Peyer's patch (tissue), 4 donors: ENCODE data around the gene MANEA. TPM values are rescaled to one million over a fixed set of nuclear protein-coding genes. Genes with fewer than 3 reads are reported as not detected.

ENCODE experiments used
- DNase-seq, 3 donors: peaks; one replicate each; pipeline ENCODE4 v3.0.0-alpha.2; 2017 to 2019
- H3K27ac ChIP-seq, 4 donors: fragments of 200-600 bp; sonication (generic); one replicate each; pipeline ENCODE4 v1.5.1; 2016 to 2019
- H3K27me3 ChIP-seq, 2 donors: fragments of 200-600 bp; sonication (generic); one replicate each; pipeline ENCODE4 v1.5.1; 2019
- H3K36me3 ChIP-seq, 3 donors: fragments of 200-600 bp; sonication (generic); one replicate each; pipeline ENCODE4 v1.5.1; 2016 to 2019
- H3K4me1 ChIP-seq, 4 donors: fragments of 200-600 bp; sonication (generic); one replicate each; pipeline ENCODE4 v1.5.1; 2016 to 2019
- H3K4me3 ChIP-seq, 4 donors: fragments of 200-600 bp; sonication (generic); 1 replicate in 3 of 4; 2 replicates in 1 of 4; pipeline ENCODE4 v1.5.1; 2016 to 2019; ENCODE audit warnings: mild to moderate bottlenecking in 1 of 4
- H3K9me3 ChIP-seq, 4 donors: fragments of 200-600 bp; sonication (generic); one replicate each; pipeline ENCODE4 v1.5.1; 2016 to 2019; ENCODE audit warnings: mild to moderate bottlenecking in 1 of 4
- CTCF ChIP-seq, 6 experiments: fragments of 450-650 bp in 4 of 6; fragments of 200-600 bp in 2 of 6; sonication (generic) in 1 of 6; IDR thresholded peaks; one replicate each; pipeline ENCODE4 v1.5.1; 2017 to 2019; ENCODE audit warnings: antibody characterized with exemption in 6 of 6, mild to moderate bottlenecking in 3 of 6, moderate library complexity in 1 of 6
- POLR2A ChIP-seq, 2 donors: fragments of 450-650 bp; IDR thresholded peaks; one replicate each; pipeline ENCODE4 v1.5.1; 2017; ENCODE audit warnings: antibody characterized with exemption in 2 of 2, mild to moderate bottlenecking in 2 of 2, moderate library complexity in 2 of 2
- total RNA-seq, 4 donors: library from RNA; depleted of rRNA; stranded (reverse); fragments of >200 nt; gene quantifications; one replicate each; pipeline ENCODE4 v1.1.0, GENCODE V29; 2016

Gene MANEA
- total RNA-seq, 4 donors from 2014 or later: 4.1 to 9.2 (median 7.3) TPM

DNA sequence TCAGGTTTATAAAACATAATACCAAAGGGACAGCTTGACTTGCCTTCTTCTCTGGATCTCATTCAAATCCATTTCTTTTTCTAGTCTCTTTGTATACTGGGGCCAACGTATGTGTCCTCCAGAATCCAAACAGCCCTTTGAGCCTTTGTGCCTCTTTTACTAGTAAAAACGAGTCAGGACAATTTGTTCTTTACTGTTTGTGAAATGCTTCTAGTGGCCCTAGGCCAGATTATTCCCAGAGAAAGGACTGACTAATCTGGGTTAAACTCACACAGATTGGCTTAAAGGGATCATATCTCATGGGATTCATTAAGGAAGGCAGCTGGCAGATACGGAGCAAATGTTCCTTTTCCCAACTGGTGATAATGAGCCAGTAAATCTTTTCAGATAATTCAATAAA, 32.1 kb upstream of the MANEA start:
- no peak overlapping the region for H3K27ac ChIP-seq
- H3K27me3 ChIP-seq: no peaks in the 10 kb centered on the region
- H3K36me3 ChIP-seq: no peaks in the 10 kb centered on the region
- no peak overlapping the region for H3K4me3 ChIP-seq
- no peak for TF ChIP-seq CTCF (IDR thresholded peaks at IDR 0.05)
- TF ChIP-seq POLR2A (IDR thresholded peaks at IDR 0.05): no peak
- DNase-seq: no peak
- no peaks in the 10 kb centered on the region for H3K4me1 ChIP-seq
- no peaks in the 10 kb centered on the region for H3K9me3 ChIP-seq

GRCh38 chr6:95545686-95546085, 31.6 kb upstream of the MANEA start:
- TF ChIP-seq CTCF (IDR thresholded peaks at IDR 0.05) (no peak), POLR2A (IDR thresholded peaks at IDR 0.05) (no peak)
- H3K36me3 ChIP-seq: no peaks in the 10 kb centered on the region
- no peak overlapping the region for H3K4me3 ChIP-seq
- H3K4me1 ChIP-seq: no peaks in the 10 kb centered on the region
- no peak overlapping the region for H3K27ac ChIP-seq
- DNase-seq: no peak
- H3K27me3 ChIP-seq: no peaks in the 10 kb centered on the region
- no peaks in the 10 kb centered on the region for H3K9me3 ChIP-seq

DNA sequence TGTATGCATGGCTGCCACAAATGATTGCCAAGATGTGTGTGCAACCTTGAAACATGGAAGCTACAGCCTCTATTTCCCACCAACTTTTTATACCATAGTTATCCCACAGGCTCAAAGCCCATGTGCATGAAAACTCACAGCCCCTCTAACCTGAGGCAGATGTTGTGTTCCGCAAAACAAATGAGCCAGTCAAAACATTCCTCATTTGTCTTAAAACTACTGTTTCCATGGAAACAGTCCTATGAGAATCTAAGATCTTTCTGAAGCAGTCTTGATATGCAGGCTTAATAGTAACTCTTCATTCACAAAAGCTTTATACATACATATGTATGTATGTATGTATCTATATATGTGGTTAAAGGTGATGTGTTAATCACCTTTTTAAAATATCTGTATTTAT, 31.2 kb upstream of the MANEA start:
- Histone ChIP-seq H3K36me3 (no peaks in the 10 kb centered on the region), H3K27ac (no peak overlapping the region), H3K9me3 (no peaks in the 10 kb centered on the region), H3K27me3 (no peaks in the 10 kb centered on the region), H3K4me3 (no peak overlapping the region), H3K4me1 (no peaks in the 10 kb centered on the region)
- DNase-seq: no peak
- TF ChIP-seq POLR2A (IDR thresholded peaks at IDR 0.05) (no peak), CTCF (IDR thresholded peaks at IDR 0.05) (no peak)

GRCh38 chr6:95547043-95547442, 30.3 kb upstream of the MANEA start:
- Histone ChIP-seq H3K27me3 (no peaks in the 10 kb centered on the region), H3K4me1 (no peaks in the 10 kb centered on the region), H3K9me3 (no peaks in the 10 kb centered on the region), H3K36me3 (no peaks in the 10 kb centered on the region), H3K4me3 (no peak overlapping the region), H3K27ac (no peak overlapping the region)
- TF ChIP-seq POLR2A (IDR thresholded peaks at IDR 0.05) (no peak), CTCF (IDR thresholded peaks at IDR 0.05) (no peak)
- DNase-seq: no peak

GRCh38 chr6:95548188-95548786, 29.0 kb upstream of the MANEA start:
- Histone ChIP-seq H3K36me3 (no peaks in the 10 kb centered on the region), H3K9me3 (no peaks in the 10 kb centered on the region), H3K27ac (no peak overlapping the region), H3K4me3 (no peak overlapping the region), H3K4me1 (no peaks in the 10 kb centered on the region), H3K27me3 (no peaks in the 10 kb centered on the region)
- no peak for DNase-seq
- TF ChIP-seq POLR2A (IDR thresholded peaks at IDR 0.05): no peak

DNA sequence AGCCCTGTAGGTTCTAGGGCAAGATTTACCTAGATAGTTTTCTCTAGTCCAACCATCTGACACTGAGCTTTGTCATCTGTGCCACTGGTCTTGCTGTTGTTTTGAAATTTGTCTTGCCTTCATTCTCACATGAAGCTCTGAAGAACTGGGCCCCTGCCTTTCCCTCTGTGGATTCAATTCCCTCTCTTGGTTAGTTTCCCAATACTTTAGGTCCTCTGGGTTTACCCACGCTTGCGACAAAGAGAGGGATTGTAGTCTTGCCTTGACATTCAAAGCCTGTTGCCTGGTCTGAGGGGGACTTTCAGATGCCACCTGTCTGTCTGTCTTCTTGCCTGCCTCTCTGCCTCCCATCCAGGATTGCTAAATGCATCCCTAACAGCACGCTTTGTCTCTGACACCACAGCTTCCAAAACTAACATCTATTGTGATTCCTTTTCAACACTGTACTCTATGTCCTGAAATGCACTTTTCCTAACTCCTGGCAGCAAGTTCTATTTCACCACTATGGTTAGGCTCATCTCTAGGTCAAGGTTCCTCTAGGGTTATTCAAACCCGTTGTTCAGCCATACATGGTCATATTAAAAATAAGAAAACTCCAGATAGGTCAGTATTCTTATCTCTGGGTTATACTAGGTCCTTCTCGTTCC, 25.5 kb upstream of the MANEA start:
- Histone ChIP-seq H3K9me3 (no peaks in the 10 kb centered on the region), H3K4me1 (no peaks in the 10 kb centered on the region), H3K27me3 (no peaks in the 10 kb centered on the region), H3K27ac (no peak overlapping the region), H3K36me3 (no peaks in the 10 kb centered on the region), H3K4me3 (no peak overlapping the region)
- DNase-seq: no peak
- TF ChIP-seq CTCF (IDR thresholded peaks at IDR 0.05) (no peak), POLR2A (IDR thresholded peaks at IDR 0.05) (no peak)
